ENCODE results near the gene MACROH2A1.

The MACROH2A1 gene

DNA sequence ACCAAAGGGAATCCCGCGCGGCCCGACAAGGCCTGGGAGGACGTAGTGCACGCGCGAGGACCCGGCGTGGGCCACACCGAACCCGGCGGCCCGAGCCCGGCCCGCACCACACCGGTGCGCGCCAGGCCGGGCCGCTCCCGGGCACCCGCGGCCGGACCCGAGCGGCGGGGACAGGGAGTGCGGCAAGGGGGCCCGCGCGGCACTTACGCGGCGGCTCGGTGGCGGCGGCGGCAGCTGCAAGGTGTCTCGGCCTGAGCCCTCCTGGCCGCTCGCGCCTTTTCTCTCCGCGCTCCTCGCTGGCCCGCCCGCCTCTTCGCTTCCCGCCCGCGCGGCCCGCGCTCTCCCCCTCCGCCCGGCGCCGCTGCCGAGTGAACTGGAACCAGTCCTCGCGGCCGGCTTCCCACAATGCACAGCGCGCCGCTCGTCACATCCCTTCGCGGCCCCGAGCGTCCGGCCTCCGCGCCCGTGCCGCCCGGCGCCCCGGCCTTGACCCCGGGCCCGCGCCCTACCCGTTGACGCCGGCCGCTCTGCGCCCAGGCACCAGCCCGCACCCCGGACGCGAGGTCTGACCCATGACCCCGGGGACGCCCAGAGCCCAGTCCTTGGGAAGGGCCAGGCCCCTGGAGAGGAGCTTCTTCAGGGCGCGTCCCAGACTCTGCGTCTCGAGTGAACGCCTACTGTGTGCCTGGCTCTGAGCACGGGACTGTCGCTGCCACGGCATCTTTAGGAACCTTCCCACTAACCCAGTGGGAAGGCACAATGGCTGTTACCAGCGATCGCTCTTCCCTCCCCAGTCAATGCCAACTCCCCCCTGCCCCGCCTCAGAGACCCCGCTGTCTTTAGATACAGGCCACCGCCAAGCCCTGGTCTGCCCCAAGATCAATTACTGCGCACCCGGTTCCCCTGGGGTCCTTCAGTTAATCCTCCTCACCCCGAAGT lies at the start of gene MACROH2A1:
MACROH2A1 (minus strand) TSS at position 377 of the 939 bp plus-strand sequence. CDS start 10,138 bp downstream, outside the sequence.
- peak; percentile 76 for DNase-seq (ENCODE audit: low read depth)

DNA sequence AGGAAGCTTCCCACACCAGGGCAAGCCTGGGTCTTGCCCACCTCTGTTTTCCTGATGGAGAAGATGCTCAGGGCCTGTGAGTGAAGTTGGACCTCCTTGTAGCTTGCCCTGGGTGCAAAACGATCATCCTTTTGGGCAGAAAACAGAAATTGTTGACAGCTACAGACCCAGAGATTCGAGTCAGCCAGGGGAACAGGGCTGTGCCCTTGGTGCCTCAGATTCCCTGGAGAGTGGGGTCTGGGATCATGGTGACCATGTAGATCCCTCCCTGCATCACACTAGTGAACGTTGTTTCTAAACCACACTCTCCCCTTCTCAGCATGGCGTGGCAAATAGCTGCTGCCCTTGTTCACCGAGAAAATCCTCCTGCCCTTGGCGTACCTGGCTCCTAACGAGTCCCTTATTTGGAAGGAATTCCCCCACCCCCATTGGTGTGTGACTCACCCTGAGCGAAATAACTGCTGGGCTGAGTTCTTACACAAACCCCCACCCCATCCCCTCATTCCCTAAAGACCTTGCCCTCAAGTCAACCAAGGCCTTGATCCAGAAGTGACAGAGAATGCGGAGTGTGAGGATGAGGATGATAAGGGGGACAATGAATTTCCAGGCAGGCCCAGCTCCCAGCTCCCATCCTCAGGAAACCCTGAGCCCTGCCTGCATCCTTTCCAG lies 49.2 kb upstream of the MACROH2A1 start:
- no peak for DNase-seq (ENCODE audit: low read depth)

DNA sequence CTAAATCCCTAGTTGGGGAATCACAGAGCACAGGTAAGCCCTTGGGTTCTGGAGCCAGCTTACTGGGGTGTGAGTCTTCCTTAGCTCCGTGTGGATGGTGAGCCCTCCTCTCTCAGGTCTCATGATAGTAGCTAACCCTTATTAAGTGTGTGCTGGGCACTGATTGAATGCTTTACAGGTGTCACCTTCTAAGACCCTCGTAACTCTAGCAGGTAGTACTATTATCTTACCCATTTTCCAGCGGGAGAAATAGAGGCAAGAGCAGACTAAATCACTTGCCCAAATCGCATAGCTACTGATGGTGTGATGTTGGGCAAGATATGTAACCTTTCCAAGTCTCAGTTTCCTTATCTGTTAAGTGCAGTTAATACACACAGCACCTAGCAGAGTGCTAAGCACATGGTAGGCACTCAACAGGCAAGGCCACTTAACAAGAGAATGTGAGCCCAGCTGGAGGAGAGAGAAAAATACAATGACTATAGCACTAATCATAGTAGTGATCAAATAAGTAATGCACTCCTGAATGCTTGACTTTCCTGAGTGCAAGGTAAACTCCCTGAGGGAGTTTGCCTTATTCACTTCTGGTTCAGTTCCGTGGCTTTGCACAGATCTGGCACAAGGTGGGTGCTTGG lies 48.4 kb upstream of the MACROH2A1 start, which contains the start of gene DCANP1:
DCANP1 (minus strand) TSS at position 51 of the 632 bp plus-strand sequence. CDS start 240 bp downstream, outside the sequence.
- DNase-seq (ENCODE audit: low read depth) = no peak

DNA sequence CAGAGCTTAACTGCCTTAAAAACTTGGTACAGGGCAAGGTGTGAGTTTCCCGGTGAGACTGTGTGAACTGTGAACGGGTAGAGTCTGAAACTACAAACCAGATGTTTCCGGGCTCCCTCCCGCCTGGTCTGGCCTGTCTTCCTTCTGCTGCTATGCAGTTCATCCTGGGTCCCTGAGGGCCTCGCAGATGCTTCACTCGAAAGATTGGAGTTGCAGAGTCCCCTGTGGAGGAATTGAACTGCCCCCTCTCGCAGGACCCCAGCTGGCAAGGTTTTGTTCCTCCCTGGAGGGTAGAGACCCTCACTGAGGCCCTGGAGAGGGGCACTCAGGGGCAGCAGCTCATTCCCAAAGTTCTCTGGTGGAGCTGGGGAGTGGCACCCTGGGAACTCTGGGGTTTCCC lies 47.6 kb upstream of the MACROH2A1 start:
- DNase-seq (ENCODE audit: low read depth) = no peak

DNA sequence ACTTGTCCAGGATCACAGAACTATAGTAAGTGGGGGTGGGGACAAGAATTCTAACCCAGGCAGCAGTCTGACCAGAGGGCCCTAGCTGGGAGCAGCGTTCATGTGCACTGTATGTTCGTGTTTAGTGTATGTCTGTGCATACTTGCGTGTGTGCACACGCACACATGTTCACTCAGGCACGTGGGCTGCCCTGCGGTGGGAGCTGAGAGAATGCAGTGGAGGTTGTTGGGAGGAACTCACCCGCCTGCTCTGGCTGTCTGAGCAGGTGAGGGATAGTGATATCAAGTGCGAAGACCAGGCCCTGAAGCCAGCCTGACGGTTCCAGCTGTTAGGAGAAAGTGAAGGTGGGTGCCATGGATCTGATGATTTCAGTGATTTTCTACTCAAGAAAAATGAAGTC lies 47.2 kb upstream of the MACROH2A1 start:
- no peak for DNase-seq (ENCODE audit: low read depth)

DNA sequence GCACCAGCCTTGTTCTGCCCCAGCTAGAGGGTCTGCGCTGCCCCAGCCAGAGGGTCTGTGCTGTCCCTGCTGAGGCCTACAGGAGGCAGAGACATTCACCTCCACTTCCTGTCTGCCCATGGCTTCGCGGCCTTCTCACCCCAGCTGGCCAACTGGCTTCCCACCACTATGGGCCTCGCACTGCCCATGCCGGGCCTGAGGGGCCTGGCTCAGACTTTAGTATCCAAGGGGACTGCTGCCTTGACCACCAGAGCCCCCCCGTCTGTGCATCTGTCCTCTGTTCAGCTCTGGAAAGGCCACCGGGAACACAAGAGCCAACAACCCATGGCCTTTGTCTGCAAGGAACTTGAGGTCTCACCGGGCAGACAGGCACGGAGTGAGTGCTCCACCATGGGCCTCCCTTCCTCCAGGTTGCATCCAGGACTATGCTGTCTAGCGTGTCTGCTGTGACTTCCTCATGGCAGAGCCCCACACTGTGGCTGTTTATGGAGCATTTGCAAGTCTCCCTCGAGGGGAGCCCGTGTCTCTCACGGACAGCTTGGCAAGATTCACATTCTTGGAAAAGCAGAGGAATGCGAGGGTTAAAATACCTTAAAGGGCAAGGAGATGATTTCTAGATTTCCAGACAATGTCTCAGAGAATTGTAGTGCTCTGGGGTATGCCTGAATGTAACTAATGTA lies 46.4 kb upstream of the MACROH2A1 start:
- DNase-seq (ENCODE audit: low read depth) = no peak

DNA sequence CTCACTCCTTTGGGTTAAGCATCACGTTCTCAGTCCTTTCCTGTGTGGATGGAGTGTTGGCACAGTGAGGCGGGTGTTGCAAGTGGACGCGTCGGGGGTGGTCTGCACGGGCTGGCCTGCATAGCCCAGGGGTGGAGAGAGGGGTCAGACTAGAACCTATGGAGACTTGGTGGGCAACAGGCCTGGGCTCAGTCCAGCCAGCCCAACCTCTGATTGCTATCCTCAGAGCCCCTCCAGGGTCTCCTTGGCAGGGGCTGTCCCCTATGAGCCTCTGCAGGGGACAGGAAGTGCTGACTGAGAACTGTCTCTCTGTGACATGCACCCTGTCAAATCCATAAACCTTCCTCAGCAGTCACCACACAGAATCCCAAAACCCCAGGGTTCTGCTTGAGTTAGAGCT lies 45.9 kb upstream of the MACROH2A1 start:
- DNase-seq (ENCODE audit: low read depth) = no peak

DNA sequence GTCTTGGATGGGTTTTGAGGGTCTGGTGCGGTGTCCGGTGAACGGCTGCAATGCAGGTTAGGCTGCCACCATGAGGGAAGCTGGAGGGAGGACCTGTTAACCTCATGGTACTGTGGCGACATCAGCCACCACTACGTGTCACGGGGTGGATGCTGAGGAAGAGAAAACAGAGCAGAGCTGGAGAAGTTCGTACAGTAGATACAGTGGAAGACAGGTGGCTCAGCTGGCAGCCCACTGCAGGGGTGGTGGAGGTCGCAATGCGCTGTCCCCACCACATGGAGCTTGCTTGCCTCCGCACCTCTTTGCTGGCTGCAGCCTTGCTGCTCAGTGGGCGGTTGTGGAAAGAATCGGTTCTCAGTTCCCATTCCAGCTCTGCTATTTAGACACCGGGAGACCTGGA lies 45.3 kb upstream of the MACROH2A1 start:
- no peak for DNase-seq (ENCODE audit: low read depth)

DNA sequence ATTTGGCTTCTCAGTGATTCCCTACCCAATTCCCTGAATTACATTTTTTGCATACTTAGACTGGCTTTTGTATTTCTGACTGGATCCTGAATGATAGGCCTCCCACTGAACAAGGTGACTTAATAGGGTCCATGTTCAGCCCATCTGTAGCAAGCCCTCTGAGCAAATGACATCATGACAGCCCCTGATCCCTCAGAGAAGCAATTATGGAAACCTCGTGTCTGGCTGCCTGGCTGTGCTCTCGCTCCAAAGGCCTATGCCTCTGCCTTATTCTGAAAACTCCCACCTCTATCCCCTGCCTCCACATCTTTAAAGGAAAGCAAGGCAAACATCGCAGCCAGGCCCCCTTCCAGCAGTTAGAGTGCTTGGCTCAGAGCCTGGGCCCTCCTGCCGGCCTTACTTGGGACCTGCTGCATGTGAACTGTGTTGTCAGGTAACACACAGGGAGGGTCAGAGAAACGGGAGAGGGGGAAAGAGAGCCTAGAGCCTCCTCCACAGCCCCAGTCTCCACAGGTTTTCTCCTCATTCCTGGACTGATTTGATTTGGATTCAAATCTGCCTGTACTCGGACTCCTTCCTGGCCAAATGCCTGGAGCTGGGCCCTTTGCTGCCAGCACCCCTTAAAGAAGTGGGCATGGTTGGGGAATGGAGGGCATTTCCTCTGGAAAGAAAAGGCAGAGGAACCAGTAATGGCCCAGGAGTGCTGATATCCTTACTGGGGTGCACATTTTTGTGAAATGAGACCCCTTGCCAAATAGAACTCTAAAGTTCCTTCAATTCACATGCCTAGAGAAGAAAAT lies 44.3 kb upstream of the MACROH2A1 start:
- no peak for DNase-seq (ENCODE audit: low read depth)

DNA sequence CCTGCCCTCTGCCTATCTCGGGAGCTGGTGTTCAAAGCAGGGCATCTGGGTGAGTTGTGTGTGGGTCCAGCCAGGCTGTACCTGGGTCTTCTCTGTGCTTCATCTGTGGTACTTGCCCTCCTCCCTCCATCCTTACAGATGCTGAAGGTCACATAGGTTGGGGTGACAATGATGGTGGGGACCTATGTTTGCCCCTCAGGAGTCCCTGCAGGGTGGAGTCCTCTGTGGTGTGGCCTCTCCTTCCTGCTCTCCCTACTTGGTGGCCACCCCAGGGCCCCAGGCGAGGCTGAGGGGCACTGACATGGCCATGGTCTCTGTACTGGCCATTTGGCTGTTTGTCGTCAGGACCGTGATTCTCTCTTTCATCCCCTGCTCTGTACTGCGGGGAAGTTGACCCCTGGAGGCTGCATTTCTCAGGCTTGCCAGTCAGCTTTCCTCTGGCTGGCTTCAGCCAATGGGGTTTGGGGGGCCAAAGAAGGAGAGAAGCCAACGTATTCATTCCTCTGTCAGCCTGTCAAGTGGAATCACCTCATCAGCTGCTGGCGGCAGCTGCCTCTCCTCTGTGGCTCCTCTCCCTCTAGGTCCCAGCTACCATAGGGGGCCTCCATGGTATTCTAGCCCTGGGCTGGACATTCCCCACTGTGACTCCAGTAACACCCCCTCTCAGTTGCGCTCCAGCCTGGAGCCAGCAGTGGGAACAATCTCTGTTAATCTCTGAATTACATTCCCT lies 43.6 kb upstream of the MACROH2A1 start:
- DNase-seq (ENCODE audit: low read depth) = no peak

DNA sequence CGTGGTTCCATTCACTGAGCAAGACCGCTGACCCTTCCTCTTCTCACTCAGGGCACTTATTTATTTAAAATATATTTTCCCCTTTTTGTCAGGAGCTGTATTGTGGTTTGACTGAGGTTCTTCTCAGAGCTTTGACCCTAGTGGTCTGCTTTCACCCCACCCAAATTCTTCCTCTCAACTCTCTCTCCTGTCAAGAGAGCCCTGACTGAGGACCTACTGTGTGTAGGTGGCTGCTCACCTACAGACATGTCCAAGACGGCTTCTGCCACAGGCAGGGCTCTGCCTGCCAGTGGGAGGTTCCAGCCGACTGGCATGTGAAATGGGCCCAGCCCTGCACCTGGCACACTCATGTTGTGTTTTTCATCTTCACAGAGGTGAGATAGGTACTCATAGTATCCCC lies 42.9 kb upstream of the MACROH2A1 start:
- DNase-seq (ENCODE audit: low read depth) = no peak

DNA sequence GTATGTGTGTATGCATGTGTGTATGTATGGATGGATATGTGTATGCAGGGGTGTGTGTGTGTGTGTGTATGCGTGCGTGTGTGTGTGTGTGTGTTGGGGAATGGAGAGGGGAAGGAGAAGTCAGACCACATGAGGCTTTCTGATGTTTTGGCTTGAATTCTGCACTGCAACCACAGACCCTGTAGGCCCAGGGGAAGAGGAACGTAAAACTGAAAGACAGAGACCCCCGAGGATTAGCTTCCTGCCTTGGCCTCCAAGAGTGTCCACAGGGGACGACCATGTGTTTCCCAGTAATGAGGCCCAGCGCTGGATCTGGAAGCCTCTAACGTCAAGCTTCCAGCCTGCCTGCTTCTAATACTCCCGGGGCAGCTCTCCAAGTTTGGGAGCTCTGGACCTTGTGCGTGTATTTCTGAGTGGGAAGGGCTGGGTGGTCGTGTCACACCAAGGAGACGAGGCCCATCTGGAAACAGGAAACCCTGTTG lies 42.4 kb upstream of the MACROH2A1 start:
- DNase-seq (ENCODE audit: low read depth) = no peak

DNA sequence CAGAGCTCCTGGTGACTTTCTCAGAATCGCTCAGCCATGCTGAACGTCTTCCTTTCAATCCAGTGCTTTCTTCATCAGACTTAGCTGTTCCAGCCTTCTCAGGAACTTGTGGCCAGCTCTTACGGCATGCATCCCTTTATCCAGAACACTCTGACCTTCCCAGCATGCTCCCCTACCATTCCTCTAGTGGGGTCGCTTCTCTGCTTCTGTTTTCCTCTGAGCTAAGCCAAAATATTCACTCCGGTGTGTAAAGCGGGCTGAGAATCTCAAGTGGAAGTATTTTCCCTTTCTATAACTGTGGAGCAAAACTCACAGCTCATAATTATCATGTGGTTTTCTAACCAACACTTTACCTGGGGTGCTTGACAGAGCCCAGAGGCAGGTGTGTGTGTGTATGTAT lies 41.9 kb upstream of the MACROH2A1 start:
- DNase-seq (ENCODE audit: low read depth) = no peak

DNA sequence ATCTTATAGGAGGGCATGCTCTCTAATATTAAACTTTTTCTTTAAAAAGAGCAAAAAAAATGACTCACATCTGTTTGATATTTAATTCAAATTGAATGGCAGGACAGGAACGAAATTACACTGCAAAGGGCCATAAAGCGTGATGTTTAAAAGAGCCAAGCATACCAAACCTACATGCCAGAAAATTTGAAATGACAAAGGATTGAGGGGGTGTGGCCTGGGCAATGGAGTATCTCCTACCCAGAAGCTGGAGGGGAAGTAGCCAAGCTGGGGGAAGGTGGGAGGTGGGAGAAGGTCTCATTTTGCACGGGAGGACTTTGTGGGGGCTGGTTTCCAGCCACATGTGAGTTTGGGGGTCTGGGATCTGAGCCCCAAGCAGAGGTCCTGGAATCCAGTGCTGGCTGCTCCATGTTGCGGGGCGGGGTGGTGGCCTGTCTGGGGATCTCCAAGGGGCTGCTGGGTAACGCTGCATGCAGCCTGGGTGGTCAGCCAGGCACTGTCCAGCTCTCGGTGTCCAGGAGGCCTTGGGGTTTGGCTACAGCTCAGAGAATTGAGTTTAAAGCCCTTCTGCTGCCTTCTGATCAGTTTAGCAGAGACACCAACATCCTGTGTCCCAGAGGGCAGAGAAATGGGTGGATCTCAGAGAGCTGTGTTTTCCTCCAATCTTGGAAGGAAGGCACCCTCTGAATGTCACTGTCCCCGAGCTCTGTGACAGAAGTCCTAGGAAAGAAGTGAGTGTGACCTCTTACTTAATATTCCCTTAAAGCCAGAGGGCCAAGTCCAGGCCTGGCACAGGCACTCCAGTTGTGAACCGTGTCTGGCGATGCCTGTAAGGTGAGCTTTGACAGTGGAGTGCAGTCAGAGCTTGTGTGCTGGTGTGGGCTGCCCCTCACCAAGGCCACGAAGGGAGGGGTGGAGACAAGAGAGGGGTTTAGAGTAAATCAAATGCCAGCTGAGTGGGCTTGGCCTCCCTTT lies 40.5 kb upstream of the MACROH2A1 start:
- DNase-seq (ENCODE audit: low read depth) = no peak

DNA sequence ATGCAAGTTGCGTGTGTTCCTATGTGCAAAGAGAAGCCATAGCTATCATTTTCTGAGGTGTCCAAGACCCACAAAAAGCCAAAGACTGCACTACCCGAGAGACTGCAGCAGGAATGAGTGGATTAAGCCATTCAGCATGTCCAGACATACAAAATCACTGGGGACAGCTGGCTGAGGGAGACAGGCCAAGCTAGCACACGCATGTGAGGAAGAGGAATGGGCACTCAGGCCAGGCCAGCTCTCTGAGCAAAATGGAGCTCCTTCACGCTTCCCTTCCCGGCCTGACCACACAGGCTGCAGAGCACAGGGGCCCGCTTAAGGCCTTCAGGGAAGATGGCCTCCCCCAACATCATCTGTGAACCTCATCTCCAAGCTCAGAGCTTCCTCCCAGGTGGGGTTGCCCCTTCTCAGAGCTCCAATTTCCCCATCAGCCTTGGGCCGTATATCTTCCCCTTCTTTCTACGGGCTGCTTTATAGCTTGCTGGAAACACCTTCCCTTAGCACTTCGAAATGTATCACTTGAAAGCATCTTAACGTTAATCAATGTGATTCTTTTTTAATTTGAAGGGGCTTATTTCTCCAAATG lies 39.7 kb upstream of the MACROH2A1 start:
- no peak for DNase-seq (ENCODE audit: low read depth)

DNA sequence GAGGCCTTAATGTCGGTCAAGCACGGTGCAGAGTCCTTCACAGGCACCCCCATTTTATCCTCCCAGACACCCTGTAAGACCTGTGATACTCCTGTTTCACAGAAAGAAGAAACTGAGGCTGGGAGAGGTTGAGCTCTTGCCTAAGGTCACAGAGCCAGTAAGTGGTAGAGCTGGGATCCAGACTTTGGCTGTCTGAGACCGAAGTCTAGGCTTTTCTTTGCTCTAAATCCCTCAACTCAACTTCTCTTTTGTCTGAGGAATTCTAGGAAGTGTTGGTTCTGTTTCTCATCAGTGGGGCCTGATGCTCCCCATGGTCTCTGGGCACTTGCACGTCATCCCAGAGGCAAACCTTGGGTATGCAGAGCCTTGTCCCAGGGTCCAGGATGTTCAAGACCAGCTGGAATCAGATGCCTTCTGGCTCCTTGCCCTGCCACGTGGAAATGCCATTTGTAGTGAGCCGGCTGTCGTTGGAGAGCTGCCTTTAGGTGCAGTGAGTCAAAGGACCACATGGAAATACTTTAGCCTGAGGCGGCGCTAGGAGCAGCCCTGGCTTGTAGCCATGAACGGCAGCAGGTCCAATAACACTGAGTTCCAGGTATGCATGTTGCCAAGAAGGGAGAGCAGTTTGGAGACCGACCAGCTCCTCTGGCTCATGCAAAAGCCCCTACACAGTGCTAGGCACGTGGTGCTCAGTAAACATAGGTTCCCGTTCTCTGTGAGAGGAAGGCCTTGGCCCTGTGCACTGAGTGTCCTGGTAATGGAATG lies 38.9 kb upstream of the MACROH2A1 start:
- no peak for DNase-seq (ENCODE audit: low read depth)

DNA sequence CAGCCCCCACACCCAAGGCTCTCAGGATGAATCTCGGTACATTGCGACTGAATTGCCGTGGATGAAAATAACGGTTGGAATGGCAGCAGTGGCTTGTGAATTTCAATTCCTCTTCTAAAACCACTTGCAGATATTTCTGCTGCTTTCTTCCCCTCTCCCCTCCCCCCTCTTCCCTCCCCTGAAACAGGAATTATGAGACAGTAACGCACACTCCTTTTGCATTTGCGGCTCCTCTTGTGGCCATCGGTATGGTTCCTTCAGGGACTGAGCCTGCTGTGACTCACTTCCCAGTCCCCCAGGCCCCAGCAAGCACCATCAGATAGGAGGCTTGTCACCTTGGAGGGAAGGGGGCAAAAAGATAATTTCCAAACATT lies 38.4 kb upstream of the MACROH2A1 start:
- DNase-seq (ENCODE audit: low read depth) = no peak

DNA sequence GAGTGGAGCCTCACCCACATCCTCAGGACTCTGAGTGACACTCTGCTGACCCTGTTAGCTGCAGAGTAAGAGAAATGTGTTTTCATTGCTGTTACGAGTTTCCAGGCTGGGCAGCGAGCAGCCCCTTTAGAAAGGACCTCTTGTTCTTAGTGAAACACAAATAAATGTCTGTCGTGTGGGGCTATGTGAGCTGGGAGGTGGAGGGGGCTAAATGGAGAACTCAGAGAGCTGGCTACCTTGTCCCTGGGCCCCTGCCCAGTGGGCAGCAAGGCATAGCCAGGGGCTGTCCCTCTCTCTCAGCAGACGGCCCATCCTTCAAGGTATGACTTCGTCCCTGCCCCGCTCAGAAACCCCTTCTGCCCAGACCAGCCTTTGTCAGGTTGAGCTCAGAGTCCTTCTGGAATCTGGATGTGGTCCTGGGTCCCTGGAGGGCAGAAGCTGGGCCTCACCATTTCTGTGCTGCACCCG lies 38.0 kb upstream of the MACROH2A1 start:
- no peak for DNase-seq (ENCODE audit: low read depth)

Data from activated T-cell treated with anti-CD3 and anti-CD28 coated beads for 1 hour (primary cell).